ENCODE results near the gene BNIP1.

DNA sequence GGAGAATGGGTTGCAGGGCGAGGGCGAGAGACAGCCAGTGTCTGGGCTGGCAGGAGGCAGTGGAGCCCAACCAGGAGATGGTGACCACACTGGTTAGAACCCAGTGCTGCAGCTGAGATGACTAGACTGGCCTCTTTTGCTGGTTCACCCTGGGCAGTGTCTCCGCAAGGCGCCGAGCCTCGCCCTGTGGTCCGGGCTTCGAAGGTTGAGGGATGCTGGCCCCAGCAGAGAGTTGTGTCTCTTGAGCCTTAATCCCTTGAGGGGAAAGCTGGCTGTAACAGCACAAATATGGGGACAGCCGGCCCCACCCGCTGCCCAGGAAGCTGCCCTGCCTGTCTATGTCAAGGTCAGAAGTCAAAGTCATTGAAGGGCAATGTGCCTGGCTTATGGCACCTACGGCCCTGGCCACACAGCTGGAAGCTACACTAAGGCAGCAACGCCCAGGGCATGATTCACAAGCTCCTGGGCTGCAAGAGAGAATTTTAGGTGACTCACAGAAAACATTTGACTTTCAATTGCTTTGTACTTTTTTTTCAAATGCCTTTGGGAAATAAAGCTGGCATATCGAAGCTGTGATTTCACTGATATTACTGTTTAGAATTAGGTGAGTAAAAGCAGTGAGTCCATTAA lies 57.4 kb downstream of the BNIP1 start:
- TF ChIP-seq, protein P1, sequence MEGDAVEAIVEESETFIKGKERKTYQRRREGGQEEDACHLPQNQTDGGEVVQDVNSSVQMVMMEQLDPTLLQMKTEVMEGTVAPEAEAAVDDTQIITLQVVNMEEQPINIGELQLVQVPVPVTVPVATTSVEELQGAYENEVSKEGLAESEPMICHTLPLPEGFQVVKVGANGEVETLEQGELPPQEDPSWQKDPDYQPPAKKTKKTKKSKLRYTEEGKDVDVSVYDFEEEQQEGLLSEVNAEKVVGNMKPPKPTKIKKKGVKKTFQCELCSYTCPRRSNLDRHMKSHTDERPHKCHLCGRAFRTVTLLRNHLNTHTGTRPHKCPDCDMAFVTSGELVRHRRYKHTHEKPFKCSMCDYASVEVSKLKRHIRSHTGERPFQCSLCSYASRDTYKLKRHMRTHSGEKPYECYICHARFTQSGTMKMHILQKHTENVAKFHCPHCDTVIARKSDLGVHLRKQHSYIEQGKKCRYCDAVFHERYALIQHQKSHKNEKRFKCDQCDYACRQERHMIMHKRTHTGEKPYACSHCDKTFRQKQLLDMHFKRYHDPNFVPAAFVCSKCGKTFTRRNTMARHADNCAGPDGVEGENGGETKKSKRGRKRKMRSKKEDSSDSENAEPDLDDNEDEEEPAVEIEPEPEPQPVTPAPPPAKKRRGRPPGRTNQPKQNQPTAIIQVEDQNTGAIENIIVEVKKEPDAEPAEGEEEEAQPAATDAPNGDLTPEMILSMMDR (IDR thresholded peaks at IDR 0.05), result no peak
- no peak for TF ChIP-seq POLR2A (IDR thresholded peaks at IDR 0.05)
- no peak for TF ChIP-seq POLR2AphosphoS5 (IDR thresholded peaks at IDR 0.05)

Data from prostate gland (tissue), 2 donors.